Thoracic aorta endothelial cell (primary cell): Measurements from ENCODE around the gene ZNF354C. TPM values are rescaled to one million over a fixed set of nuclear protein-coding genes. Genes with fewer than 3 reads are reported as not detected.

ENCODE experiments used
- total RNA-seq: library from RNA; depleted of rRNA; stranded (reverse); fragments of >200 nt; gene quantifications from 2 replicates; pipeline ENCODE4 v1.2.3, GENCODE V29; 2012

Gene ZNF354C
- total RNA-seq: 8.4 and 9.8 TPM in 2 replicates

GRCh38 chr5:179060116-179061008, at the start of gene ZNF354C:
ZNF354C (plus strand) TSS chr5:179060373; CDS start chr5:179062069, 1,696 bp downstream.

GRCh38 chr5:179023528-179024189, 36.5 kb upstream of the ZNF354C start, which contains the start of gene ZNF879:
ZNF879 (plus strand) TSS chr5:179023804; CDS start chr5:179025005, 1,201 bp downstream.

Other genes with a start within 250 kb of the ZNF354C start
- 13.4 and 15.3 TPM in 2 replicates for gene ZNF354B, start 200.4 kb upstream of the ZNF354C start, total RNA-seq
- 0.22 and 0.27 TPM in 2 replicates for gene ZFP2, start 164.5 kb upstream of the ZNF354C start, total RNA-seq
- 0.50 and 1.3 TPM in 2 replicates for gene ZNF454, start 119.2 kb upstream of the ZNF354C start, total RNA-seq
- gene GRM6, start 65.1 kb upstream of the ZNF354C start, total RNA-seq: not detected in 2 replicates
- 3.6 and 6.0 TPM in 2 replicates for gene ZNF879, start 36.6 kb upstream of the ZNF354C start, total RNA-seq